Caki2 (cell line): Measurements from ENCODE around the gene KIF15. TPM values are rescaled to one million over a fixed set of nuclear protein-coding genes. Genes with fewer than 3 reads are reported as not detected.
A peak's percentile ranks its signal among the peaks of the same experiment; 100 is the strongest.

ENCODE experiments used
- DNase-seq: peaks from one replicate; pipeline ENCODE4 v3.0.0-alpha.2; 2015; ENCODE audit warnings: low read depth
- in situ Hi-C: cut with HindIII; loops from 2 replicates; pipeline ENCODE4 v1.10.0; 2016; ENCODE audit warnings: low sequenced_read_pairs, low pct_unique_long_range_greater_than_20kb, mixed read lengths
- total RNA-seq: library from RNA; depleted of rRNA; stranded (reverse); fragments of >200 nt; shearing (Covaris generic); gene quantifications from 2 replicates; pipeline ENCODE4 v1.2.3, GENCODE V29; 2014; ENCODE audit warnings: low replicate concordance

Gene KIF15
- total RNA-seq, 1 experiment from 2014 or later = 9.8 TPM

DNA sequence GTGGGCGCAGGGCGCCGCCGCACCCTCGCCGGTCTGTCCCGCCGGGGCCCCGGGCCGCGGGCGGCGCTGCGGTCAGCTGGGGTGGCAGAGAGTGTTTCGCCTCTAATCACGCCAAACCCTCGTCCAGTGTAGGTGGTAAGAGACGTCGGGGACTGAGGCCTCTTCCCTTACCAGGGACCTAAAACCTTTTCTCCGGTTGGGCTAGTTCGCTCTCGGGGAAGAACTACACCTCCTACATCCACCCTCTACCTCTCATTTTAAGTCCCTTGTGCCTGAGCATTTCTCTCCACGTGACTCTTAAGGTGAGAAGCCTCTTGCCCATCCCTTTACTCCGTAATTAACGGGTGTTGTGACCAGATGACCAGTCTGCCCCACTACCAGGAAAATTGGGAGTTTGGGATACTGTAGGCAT lies 100.6 kb downstream of the KIF15 start:
- in situ Hi-C loops = no loop called here
- DNase-seq = peak; percentile 40

- in situ Hi-C loops = no loop called here
- DNase-seq = no peak
Measured at GRCh38 chr3:44865272-44866035, 103.9 kb downstream of the KIF15 start.

- DNase-seq = no peak
- in situ Hi-C loops = no loop called here
Measured at GRCh38 chr3:44867421-44868111, 106.0 kb downstream of the KIF15 start.

DNA sequence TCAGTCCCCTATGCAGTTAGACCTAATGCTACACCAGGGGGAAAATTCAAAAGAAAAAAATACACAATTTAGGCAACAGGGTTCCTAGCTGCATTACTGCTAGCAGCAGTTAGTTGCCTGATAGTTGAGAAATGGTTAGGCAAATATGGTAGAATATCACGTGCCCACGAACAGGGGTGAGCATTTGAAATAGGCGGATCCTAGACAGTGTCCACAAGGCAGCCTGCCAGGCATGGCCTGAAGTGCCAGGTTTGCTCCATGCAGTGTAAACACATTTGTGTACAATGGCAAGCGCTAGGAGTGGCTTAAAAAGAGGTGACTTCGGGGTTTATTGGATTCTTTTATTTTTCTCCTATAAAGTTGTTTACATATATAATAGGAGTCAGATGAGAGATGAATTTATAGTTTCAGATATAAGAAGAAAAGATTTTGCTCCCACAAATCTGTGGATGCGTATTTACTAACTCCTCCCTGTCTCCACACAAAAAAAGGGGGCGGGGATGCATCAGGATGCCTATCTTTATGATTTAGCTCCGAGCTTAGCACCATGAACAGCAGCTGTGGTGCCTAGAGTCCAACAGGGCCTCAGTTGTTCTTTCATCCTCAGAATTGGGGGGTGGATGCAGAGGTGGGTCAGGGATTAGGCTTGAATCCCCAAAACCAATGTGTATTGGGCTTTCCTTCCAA lies 108.9 kb downstream of the KIF15 start:
- in situ Hi-C loops = no loop called here
- DNase-seq = no peak

- no peak for DNase-seq
- in situ Hi-C loops = no loop called here
Measured at GRCh38 chr3:44874308-44874707, 112.7 kb downstream of the KIF15 start, which contains the start of gene TGM4. Gene TGM4 (plus strand): TSS chr3:44874608. CDS start chr3:44874679, 71 bp downstream.

- in situ Hi-C loops = no loop called here
- no peak for DNase-seq
Measured at GRCh38 chr3:44875596-44875995, 114.0 kb downstream of the KIF15 start.

DNA sequence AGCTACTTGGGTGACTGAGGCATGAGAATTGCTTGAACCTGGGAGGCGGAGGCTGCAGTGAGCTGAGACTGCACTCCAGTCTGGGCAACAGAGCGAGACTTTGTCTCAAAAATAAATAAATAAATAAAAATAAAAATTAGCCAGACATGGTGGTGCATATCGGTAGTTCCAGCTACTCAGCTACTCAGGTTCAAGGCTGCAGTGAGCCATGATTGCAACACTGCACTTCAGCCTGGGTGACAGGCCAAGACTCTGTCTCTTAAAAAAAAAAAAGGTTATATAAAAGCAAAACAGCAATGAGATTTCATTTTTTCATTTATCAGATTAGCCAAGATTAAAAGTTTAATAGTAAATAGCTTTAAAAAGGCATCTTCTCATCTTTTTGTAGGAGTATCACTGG lies 115.7 kb downstream of the KIF15 start:
- in situ Hi-C loops = no loop called here
- DNase-seq = no peak

- peak; percentile 33 for DNase-seq
- in situ Hi-C loops = no loop called here
Measured at GRCh38 chr3:44880284-44880683, 118.7 kb downstream of the KIF15 start.

DNA sequence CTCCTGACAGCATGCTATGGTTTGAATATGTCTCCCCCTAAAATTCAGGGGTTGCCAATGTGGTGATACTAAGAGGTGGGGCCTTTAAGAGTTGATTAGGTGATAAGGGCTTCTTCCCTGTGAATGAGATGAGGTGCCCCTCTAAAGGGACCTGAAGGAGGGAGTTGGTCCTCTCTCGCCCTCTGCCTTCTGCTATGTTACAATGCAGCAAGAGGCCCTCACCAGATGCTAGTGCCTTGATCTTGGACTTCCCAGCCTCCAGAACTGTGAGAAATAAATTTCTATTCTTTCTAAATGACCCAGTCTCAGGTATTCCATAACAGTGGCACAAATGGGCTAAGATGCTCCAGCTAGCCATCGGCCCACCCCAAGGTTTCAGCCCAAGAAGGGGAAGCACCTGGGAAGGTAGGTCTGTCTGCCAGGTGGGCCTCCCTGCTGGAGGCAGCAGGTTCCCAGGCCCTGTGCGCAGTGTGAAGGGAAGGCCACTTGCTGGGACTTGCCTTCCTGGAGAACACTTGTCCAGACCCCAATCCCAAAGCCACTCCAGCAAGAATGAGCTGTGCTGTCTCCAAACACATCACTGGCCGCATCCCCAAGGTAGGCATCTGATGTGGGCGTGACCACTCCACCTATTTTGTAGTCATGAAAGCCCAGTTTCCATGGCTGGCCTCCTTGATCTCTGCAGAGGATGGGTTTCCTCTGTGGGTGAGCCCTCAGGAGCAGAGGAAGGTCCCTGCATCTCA lies 121.8 kb downstream of the KIF15 start:
- no peak for DNase-seq
- in situ Hi-C loops = no loop called here

GRCh38 chr3:44883999-44884431 lies 122.4 kb downstream of the KIF15 start:
- DNase-seq = peak; percentile 94
- in situ Hi-C loops = no loop called here

GRCh38 chr3:44885618-44886017 lies 124.0 kb downstream of the KIF15 start:
- DNase-seq = peak; percentile 82
- in situ Hi-C loops = no loop called here

DNA sequence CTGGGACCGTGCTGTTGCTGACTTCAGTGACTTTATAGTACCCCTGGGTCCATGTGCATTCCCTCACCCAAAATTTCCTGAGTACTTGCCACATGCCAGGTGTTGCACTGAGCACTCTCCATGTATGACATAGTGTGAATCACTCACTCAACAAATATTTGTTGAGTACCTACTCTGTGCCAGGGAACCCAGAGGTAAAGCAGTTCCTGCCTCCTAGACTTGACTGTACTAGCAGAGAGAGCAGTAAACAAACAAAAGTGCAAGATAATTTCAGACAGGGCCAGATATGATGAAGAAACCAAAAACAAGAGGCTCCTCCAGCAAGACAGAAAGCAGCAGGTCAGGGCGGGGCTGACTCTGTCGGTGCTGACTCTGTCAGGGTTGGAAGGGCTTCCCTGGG lies 125.0 kb downstream of the KIF15 start:
- DNase-seq = no peak
- in situ Hi-C loops = no loop called here

GRCh38 chr3:44887101-44887500 lies 125.5 kb downstream of the KIF15 start:
- DNase-seq = no peak
- in situ Hi-C loops = no loop called here

DNA sequence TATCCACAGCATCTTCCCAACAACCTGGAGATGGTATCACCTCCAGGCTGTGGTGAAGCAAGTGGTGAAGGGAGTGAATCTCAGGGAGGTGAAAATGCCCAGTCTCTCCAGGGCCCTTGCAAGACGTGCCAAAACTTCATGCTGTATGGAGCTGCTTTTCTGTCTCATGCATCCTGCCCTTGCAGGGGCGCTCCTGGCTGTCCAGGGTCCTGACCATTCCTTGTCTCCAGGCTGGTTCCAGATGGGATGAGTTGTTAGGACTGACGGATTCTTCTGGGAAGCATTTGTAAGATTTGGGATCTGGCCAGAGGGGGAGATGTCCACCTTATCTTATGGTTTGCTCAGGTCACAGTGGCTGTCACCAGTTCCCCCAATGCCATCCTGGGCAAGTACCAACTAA lies 128.7 kb downstream of the KIF15 start:
- in situ Hi-C loops = no loop called here
- no peak for DNase-seq

DNA sequence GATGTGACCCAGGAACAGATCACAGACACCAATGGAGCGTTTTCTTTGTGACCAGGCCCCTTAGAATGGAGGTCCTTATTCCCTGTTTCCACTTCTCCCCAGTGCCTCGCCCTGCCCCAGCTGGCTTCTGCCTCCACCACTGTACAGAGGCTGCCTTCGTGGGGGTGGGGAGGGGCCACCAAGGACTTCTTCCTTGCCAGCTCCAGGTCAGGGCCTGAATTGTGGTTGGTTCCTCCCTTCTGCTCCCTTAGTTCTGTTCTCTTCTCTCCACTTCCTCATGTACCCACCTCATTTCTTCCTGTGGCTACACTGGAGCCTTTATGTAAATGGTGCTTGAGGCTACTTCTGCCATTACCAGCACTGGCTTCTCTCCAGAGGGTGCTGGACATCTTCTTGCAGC lies 129.3 kb downstream of the KIF15 start:
- no peak for DNase-seq
- in situ Hi-C loops = no loop called here

- in situ Hi-C loops = no loop called here
- DNase-seq = no peak
Measured at GRCh38 chr3:44892689-44893088, 131.1 kb downstream of the KIF15 start.

DNA sequence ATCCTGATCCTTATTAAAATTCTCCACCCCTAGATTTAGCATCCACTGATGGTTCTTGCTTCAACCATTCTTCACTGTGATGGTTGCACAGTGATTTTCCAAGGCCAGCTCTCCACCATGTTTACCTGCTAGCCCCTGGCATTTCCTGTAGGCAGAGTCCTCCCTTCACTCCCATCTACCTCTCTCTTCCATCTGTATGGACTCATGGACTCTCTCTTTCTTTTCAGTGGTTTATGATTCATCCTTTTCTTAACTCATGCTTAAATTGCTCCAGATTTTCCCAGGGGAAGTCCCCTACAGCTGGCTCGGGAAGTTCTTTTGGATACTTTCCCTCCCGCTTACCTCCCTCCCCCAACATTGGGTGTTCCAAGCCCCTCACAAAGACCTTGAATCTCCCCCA lies 131.5 kb downstream of the KIF15 start:
- in situ Hi-C loops = no loop called here

GRCh38 chr3:44894485-44894884 lies 132.9 kb downstream of the KIF15 start:
- in situ Hi-C loops = no loop called here
- no peak for DNase-seq

More for the DNA sequence above, 131.5 kb downstream of the KIF15 start:
- DNase-seq = peak; percentile 56
